Lung (tissue), 16 donors: ENCODE results near the gene PRMT3. TPM values are rescaled to one million over a fixed set of nuclear protein-coding genes. Genes with fewer than 3 reads are reported as not detected.

ENCODE experiments used
- ATAC-seq: fragments of 200-7000 bp; cut with Tn5 transposase; one replicate; pipeline ENCODE4 v1.9.1; 2020; ENCODE audit warnings: moderate number of reproducible peaks; ENCODE audit not compliant: insufficient read depth, low FRiP score
- DNase-seq, 3 donors: peaks; one replicate each; pipeline ENCODE4 v3.0.0-alpha.2; 2013 to 2017
- H3K27ac ChIP-seq, 2 donors: one replicate each; pipeline ENCODE4 v1.5.1; 2013; ENCODE audit warnings: mild to moderate bottlenecking in 2 of 2, moderate library complexity in 2 of 2, control low read depth in 1 of 2, inconsistent platforms in 1 of 2, low read depth in 1 of 2, low read length in 1 of 2
- H3K27me3 ChIP-seq, 3 donors: one replicate each; pipeline ENCODE4 v1.5.1; 2013; ENCODE audit warnings: low read length in 2 of 3; ENCODE audit not compliant: control insufficient read depth in 3 of 3, insufficient read depth in 3 of 3
- H3K36me3 ChIP-seq, 4 donors: one replicate each; pipeline ENCODE4 v1.5.1; 2013; ENCODE audit warnings: low read length in 4 of 4, mild to moderate bottlenecking in 1 of 4, moderate library complexity in 1 of 4; ENCODE audit not compliant: control insufficient read depth in 4 of 4, insufficient read depth in 4 of 4
- H3K4me1 ChIP-seq, 5 donors: one replicate each; pipeline ENCODE4 v1.5.1; 2013; ENCODE audit warnings: low read length in 5 of 5, mild to moderate bottlenecking in 2 of 5, moderate library complexity in 1 of 5; ENCODE audit not compliant: control insufficient read depth in 5 of 5, insufficient read depth in 5 of 5
- H3K4me3 ChIP-seq: one replicate; pipeline ENCODE4 v1.5.1; 2013; ENCODE audit warnings: mild to moderate bottlenecking, control low read depth, moderate library complexity
- H3K9ac ChIP-seq, 2 donors: one replicate each; pipeline ENCODE4 v1.5.1; 2013; ENCODE audit warnings: low read length in 2 of 2, control low read depth in 1 of 2; ENCODE audit not compliant: insufficient read depth in 1 of 2
- H3K9me3 ChIP-seq, 4 donors: one replicate each; pipeline ENCODE4 v1.5.1; 2013; ENCODE audit warnings: low read length in 3 of 4, mild to moderate bottlenecking in 1 of 4, moderate library complexity in 1 of 4; ENCODE audit not compliant: control insufficient read depth in 4 of 4, insufficient read depth in 3 of 4
- WGBS, 2 donors: extraction: QIAGEN DNeasy Blood & Tissue Kit; methylation state at CpG; one replicate each; pipeline ENCODE4 v1.1.7; 2013; 5-methylcytosine and 5-hydroxymethylcytosine counted together
- long read RNA-seq, 5 donors: transcript quantifications; one replicate each; lab custom pipeline, GENCODE V29; 2026
- polyA plus RNA-seq, 2 donors: library from polyadenylated mRNA; stranded (reverse); fragments of 200-250 nt; gene quantifications; one replicate each; pipeline ENCODE4 v1.2.1, GENCODE V29; 2013
- total RNA-seq, 2 donors: library from RNA; depleted of rRNA in 1 of 2; stranded (reverse); fragments of >200 nt in 1 of 2; gene quantifications; one replicate each; pipeline ENCODE4 v1.2.1, GENCODE V29; 2014 to 2021
- TF ChIP-seq, protein P1 (sequence below): IDR thresholded peaks from 2 replicates; pipeline ENCODE4 v1.5.1; 2012; ENCODE audit warnings: mild to moderate bottlenecking; ENCODE audit errors: control extremely low read depth, extremely low read depth
- donor health status: control.
- donor health status: control.
- donor health status: Bipolar disorder and iron deficiency.
- donor health status: healthy.
- donor health status: DM: yes; HTN: yes; CAD: no.

The PRMT3 gene
- total RNA-seq (10 to 100 TPM; 12.3 to 19.7 TPM), polyA plus RNA-seq (1 to 10 TPM; 8.2 to 8.3 TPM)
- long read RNA-seq, donor 1, transcript PRMT3-202 (16 exons, 2,653 nt): major isoform, 7 of 8 reads
- long read RNA-seq, donor 1, partial matches to known transcripts: 0 of 8 reads
- long read RNA-seq, donor 1, other reads (novel, unspliced or antisense): 0 of 8 reads
- long read RNA-seq, donor 2, partial matches to known transcripts: 0 of 3 reads
- long read RNA-seq, donor 2, other reads (novel, unspliced or antisense): 0 of 3 reads
- long read RNA-seq, donor 3, full-length matches to known transcripts: 2 of 2 reads
- long read RNA-seq, donor 3, partial matches to known transcripts: 0 of 2 reads
- long read RNA-seq, donor 3, other reads (novel, unspliced or antisense): 0 of 2 reads
- long read RNA-seq, donor 4, partial matches to known transcripts: 0 of 2 reads
- long read RNA-seq, donor 4, other reads (novel, unspliced or antisense): 0 of 2 reads
- long read RNA-seq, donor 5, full-length matches to known transcripts: 9 of 15 reads
- long read RNA-seq, donor 5, partial matches to known transcripts: 6 of 15 reads
- long read RNA-seq, donor 5, other reads (novel, unspliced or antisense): 0 of 15 reads

DNA sequence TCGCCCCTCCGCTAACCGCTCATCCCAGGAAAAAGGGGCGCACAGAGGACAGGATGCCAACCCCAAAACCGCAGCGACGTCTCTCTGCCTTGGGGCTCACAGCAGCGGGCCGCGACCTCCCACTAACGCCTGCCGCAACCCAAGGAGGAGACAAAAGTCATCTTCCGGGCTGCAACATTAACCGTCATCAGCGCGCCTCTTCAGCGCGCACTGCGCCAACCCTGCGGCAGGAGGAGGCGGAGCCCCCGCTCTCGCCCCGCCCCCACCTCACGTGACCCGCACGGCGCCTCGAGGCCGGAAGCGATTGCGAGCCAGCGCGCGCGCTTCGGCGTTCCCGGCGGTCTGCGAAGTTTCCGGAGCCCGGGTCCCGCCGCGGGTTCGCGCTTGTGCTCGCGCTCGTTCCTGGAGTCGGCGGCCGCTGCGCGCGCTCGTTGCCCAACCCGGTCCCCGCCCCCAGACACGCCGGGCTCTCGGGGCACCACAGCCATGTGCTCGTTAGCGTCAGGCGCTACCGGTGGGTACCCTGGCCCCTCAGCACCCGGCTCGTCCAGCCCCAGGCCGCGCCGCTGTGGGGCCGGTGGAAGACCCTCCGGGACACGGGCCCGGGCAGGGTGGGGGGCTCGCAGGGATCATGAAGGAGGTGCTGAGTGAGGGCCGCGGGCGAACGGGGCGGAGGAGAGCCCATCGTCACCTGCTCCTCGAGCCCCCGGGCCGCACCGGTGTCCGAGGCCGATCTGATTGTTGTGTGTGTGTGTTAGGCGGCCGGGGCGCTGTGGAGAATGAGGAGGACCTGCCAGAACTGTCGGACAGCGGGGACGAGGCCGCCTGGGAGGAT lies at the start of gene PRMT3:
TSS of gene PRMT3 (plus strand) at position 456 of the 835 bp plus-strand sequence. CDS start at position 487, 31 bp downstream.
- no peaks in the 10 kb centered on the region for H3K27me3 ChIP-seq
- H3K9ac ChIP-seq: peak within 1 kb of the TSS; percentile 21 to 80
- H3K4me1 ChIP-seq: peaks cover 0 to 13% (median 4%) of the 10 kb centered on the region in 5 donors
- no peaks in the 10 kb centered on the region for H3K9me3 ChIP-seq
- H3K4me3 ChIP-seq: peak within 1 kb of the TSS; percentile 93
- peak within 1 kb of the TSS; percentile 75 to 93 for H3K27ac ChIP-seq
- 0 to 1% methylated on average over 94 to 96 of the region's 96 CpGs for WGBS, 2 donors
- peak; percentile 96 for ATAC-seq
- TF ChIP-seq, protein P1, sequence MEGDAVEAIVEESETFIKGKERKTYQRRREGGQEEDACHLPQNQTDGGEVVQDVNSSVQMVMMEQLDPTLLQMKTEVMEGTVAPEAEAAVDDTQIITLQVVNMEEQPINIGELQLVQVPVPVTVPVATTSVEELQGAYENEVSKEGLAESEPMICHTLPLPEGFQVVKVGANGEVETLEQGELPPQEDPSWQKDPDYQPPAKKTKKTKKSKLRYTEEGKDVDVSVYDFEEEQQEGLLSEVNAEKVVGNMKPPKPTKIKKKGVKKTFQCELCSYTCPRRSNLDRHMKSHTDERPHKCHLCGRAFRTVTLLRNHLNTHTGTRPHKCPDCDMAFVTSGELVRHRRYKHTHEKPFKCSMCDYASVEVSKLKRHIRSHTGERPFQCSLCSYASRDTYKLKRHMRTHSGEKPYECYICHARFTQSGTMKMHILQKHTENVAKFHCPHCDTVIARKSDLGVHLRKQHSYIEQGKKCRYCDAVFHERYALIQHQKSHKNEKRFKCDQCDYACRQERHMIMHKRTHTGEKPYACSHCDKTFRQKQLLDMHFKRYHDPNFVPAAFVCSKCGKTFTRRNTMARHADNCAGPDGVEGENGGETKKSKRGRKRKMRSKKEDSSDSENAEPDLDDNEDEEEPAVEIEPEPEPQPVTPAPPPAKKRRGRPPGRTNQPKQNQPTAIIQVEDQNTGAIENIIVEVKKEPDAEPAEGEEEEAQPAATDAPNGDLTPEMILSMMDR: no peak
- DNase-seq: peak; percentile 97 to 99 (median 97)
- H3K36me3 ChIP-seq: peaks cover 0 to 11% (median 2%) of the 10 kb centered on the region in 4 donors

DNA sequence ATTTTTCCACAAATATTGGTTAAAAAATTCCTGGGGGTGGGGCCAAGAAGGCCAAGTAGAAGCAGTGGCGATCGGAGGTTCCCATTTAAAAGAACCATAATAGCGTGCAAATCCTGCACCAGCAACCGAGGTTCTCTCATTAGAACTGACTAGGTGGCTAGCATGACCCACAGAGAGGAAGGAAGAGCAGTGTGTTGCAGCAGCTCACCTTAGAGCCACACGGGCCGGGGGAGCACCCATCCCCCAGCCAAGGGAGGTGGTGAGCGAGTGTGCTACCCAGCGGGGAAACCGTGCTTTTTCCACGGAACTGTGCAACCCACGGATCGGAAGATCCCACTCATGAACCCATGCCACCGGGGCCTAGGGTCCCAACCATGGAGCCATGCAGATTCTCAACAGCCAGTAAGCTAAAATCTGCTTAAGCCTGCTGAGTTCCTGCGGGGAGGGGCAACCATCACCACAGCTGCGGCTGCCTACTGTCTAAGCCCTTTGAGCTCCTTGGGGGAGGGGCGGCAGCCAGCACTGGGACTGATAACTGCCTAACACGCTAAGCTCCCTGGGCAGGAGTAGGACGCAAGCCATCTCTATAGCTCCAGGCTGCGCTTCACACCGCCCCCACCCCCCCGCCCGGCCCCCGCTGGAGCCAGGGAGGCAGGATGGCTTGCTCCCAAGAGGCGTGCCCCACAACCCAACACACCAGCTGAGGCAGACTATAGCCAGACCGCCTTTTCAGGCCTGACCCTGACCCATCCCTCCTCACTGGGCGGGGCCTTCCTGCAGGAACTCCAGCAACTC lies 45.0 kb upstream of the PRMT3 start:
- peak in 1 of 3 donors; percentile 9 for DNase-seq
- no peak overlapping the region for H3K9ac ChIP-seq
- no peak for ATAC-seq
- H3K4me3 ChIP-seq: no peak overlapping the region
- no peaks in the 10 kb centered on the region for H3K9me3 ChIP-seq
- TF ChIP-seq, protein P1: no peak
- peaks cover 0 to 7% (median 4%) of the 10 kb centered on the region in 3 donors for H3K27me3 ChIP-seq
- H3K4me1 ChIP-seq: peaks cover 0 to 1% (median 0%) of the 10 kb centered on the region in 5 donors
- WGBS, 2 donors: 30 to 35% methylated on average over 26 of the region's 26 CpGs
- H3K36me3 ChIP-seq: no peaks in the 10 kb centered on the region
- H3K27ac ChIP-seq: no peak overlapping the region

DNA sequence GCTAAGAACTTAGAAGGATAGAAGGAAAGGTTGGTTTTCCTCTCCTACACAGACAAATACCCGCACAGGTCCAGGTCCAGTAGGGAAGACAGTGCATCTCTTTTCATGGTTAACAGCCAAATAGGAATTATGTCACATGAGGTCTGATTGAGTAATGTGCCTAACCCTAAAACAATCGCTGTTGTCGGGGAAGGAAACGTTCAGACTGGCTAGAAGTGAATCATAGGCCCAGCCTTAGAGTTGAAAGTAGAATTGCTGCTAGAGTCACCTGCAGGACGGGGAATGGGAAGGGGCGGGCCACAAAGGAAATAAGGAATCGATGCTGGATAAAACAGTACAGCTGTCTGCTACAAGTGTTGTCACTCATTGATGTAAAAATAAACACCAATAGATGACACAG lies 36.4 kb upstream of the PRMT3 start:
- no peak overlapping the region for H3K27ac ChIP-seq
- H3K36me3 ChIP-seq: no peaks in the 10 kb centered on the region
- no peak overlapping the region for H3K9ac ChIP-seq
- no peak for DNase-seq
- WGBS, 2 donors: 59 to 61% methylated on average over 7 of the region's 7 CpGs
- H3K4me1 ChIP-seq: no peaks in the 10 kb centered on the region
- H3K27me3 ChIP-seq: no peaks in the 10 kb centered on the region
- no peaks in the 10 kb centered on the region for H3K9me3 ChIP-seq
- TF ChIP-seq, protein P1: no peak
- H3K4me3 ChIP-seq: no peak overlapping the region
- no peak for ATAC-seq
